HG02623 (cell line): ENCODE data around the gene PGLYRP4.
"Not testable (repeated sequence)": the region's sequence is repeated elsewhere in the genome, so short reads cannot be mapped to it uniquely, and the experiment has no call there.

Experiments used
- ATAC-seq: cut with Tn5 transposase; IDR thresholded peaks from one replicate; pipeline ENCODE4 v1.9.1; 2021; ENCODE audit warnings: moderate library complexity; ENCODE audit not compliant: unreplicated experiment

The PGLYRP4 gene

GRCh38 chr1:153357076-153357852 is 8.6 kb upstream of the PGLYRP4 start:
- ATAC-seq = no peak

GRCh38 chr1:153356392-153357075 is 7.9 kb upstream of the PGLYRP4 start:
- no peak for ATAC-seq

GRCh38 chr1:153355445-153356071 is 6.9 kb upstream of the PGLYRP4 start:
- no peak for ATAC-seq

GRCh38 chr1:153354515-153355193 is 6.0 kb upstream of the PGLYRP4 start:
- no peak for ATAC-seq

GRCh38 chr1:153353226-153353947 is 4.7 kb upstream of the PGLYRP4 start:
- no peak for ATAC-seq

GRCh38 chr1:153352523-153352922 is 3.9 kb upstream of the PGLYRP4 start:
- no peak for ATAC-seq

- ATAC-seq = no peak
These were observed 1.8 kb upstream of the PGLYRP4 start for GRCh38 chr1:153350321-153350957.

GRCh38 chr1:153349363-153350320 is 1.0 kb upstream of the PGLYRP4 start:
- ATAC-seq = no peak

GRCh38 chr1:153347856-153348255 is 785 bp downstream of the PGLYRP4 start:
- no peak for ATAC-seq

GRCh38 chr1:153347049-153347448 is 1.6 kb downstream of the PGLYRP4 start:
- ATAC-seq = not testable (repeated sequence)

- no peak for ATAC-seq
These were observed 2.4 kb downstream of the PGLYRP4 start for GRCh38 chr1:153346077-153346723.

- no peak for ATAC-seq
These were observed 3.2 kb downstream of the PGLYRP4 start for GRCh38 chr1:153345187-153346076.

GRCh38 chr1:153344718-153345025 is 4.0 kb downstream of the PGLYRP4 start:
- ATAC-seq = no peak

GRCh38 chr1:153343811-153344717 is 4.6 kb downstream of the PGLYRP4 start:
- no peak for ATAC-seq

GRCh38 chr1:153343040-153343681 is 5.5 kb downstream of the PGLYRP4 start:
- ATAC-seq = no peak

GRCh38 chr1:153342178-153342577 is 6.5 kb downstream of the PGLYRP4 start:
- no peak for ATAC-seq
